ENCODE results near the gene H1-8. TPM values are rescaled to one million over a fixed set of nuclear protein-coding genes. Genes with fewer than 3 reads are reported as not detected.

H1-8 gene
- total RNA-seq, 6 donors from 2014 or later: not detected

GRCh38 chr3:129575233-129575996 is 32.4 kb downstream of the H1-8 start:
- Histone ChIP-seq H3K9me3 (no peaks in the 10 kb centered on the region), H3K4me1 (peaks cover 30 to 40% (median 33%) of the 10 kb centered on the region in 4 donors), H3K36me3 (peaks cover 9 to 90% (median 80%) of the 10 kb centered on the region in 4 donors), H3K27me3 (no peaks in the 10 kb centered on the region), H3K4me3 (no peak overlapping the region), H3K27ac (peak overlapping the region in 3 of 4 donors; percentile 81 to 87 (median 82))
- 91 to 98% methylated on average over 8 to 10 of the region's 19 CpGs for WGBS, 2 donors
- no peak for ATAC-seq (ENCODE audit: low FRiP score in 2 of 2)
- DNase-seq: no peak
- TF ChIP-seq EP300 (IDR thresholded peaks at IDR 0.05) (no peak), POLR2A (IDR thresholded peaks at IDR 0.05) (no peak), POLR2AphosphoS5 (IDR thresholded peaks at IDR 0.05) (no peak), CTCF (IDR thresholded peaks at IDR 0.05) (no peak)

GRCh38 chr3:129575997-129576384 is 33.0 kb downstream of the H1-8 start:
- DNase-seq: no peak
- 91 to 94% methylated on average over 9 to 10 of the region's 10 CpGs for WGBS, 2 donors
- no peak for TF ChIP-seq CTCF (IDR thresholded peaks at IDR 0.05)
- TF ChIP-seq POLR2A (IDR thresholded peaks at IDR 0.05): no peak
- no peak for TF ChIP-seq EP300 (IDR thresholded peaks at IDR 0.05)
- no peak for TF ChIP-seq POLR2AphosphoS5 (IDR thresholded peaks at IDR 0.05)
- Histone ChIP-seq H3K4me1 (peaks cover 30 to 40% (median 33%) of the 10 kb centered on the region in 4 donors), H3K4me3 (no peak overlapping the region), H3K27me3 (no peaks in the 10 kb centered on the region), H3K9me3 (no peaks in the 10 kb centered on the region), H3K27ac (peak overlapping the region; percentile 80 to 87 (median 82)), H3K36me3 (peaks cover 8 to 90% (median 79%) of the 10 kb centered on the region in 4 donors)
- no peak for ATAC-seq (ENCODE audit: low FRiP score in 2 of 2)

GRCh38 chr3:129576514-129577352 is 33.8 kb downstream of the H1-8 start:
- 68 to 80% methylated on average over 8 to 9 of the region's 18 CpGs for WGBS, 2 donors
- Histone ChIP-seq H3K27ac (peak overlapping the region; percentile 80 to 87 (median 82)), H3K4me3 (no peak overlapping the region), H3K36me3 (peaks cover 8 to 90% (median 77%) of the 10 kb centered on the region in 4 donors), H3K9me3 (no peaks in the 10 kb centered on the region), H3K4me1 (peaks cover 30 to 40% (median 33%) of the 10 kb centered on the region in 4 donors), H3K27me3 (no peaks in the 10 kb centered on the region)
- TF ChIP-seq POLR2AphosphoS5 (IDR thresholded peaks at IDR 0.05) (peak; percentile 66 to 79), POLR2A (IDR thresholded peaks at IDR 0.05) (peak in 2 of 4 donors; percentile 25 to 48), CTCF (IDR thresholded peaks at IDR 0.05) (no peak), EP300 (IDR thresholded peaks at IDR 0.05) (peak in 1 of 4 donors; percentile 78)
- ATAC-seq (ENCODE audit: low FRiP score in 2 of 2): peak; percentile 50 to 54
- DNase-seq: peak in 1 of 2 donors; percentile 81

GRCh38 chr3:129577366-129577765 is 34.4 kb downstream of the H1-8 start:
- Histone ChIP-seq H3K9me3 (no peaks in the 10 kb centered on the region), H3K4me3 (no peak overlapping the region), H3K36me3 (peaks cover 5 to 90% (median 78%) of the 10 kb centered on the region in 4 donors), H3K4me1 (peaks cover 30 to 40% (median 33%) of the 10 kb centered on the region in 4 donors), H3K27me3 (no peaks in the 10 kb centered on the region), H3K27ac (peak overlapping the region; percentile 80 to 87 (median 82))
- no peak for TF ChIP-seq POLR2A (IDR thresholded peaks at IDR 0.05)
- no peak for TF ChIP-seq POLR2AphosphoS5 (IDR thresholded peaks at IDR 0.05)
- no peak for TF ChIP-seq CTCF (IDR thresholded peaks at IDR 0.05)
- no peak for TF ChIP-seq EP300 (IDR thresholded peaks at IDR 0.05)
- DNase-seq (no peak), ATAC-seq (ENCODE audit: low FRiP score in 2 of 2) (peak in 1 of 2 donors; percentile 6)
- WGBS, 2 donors: 38 to 63% methylated on average over 7 to 11 of the region's 17 CpGs

Data from upper lobe of left lung (tissue), 6 donors.